ENCODE results near the gene FAM153A.
"Not testable (repeated sequence)": the region's sequence is repeated elsewhere in the genome, so short reads cannot be mapped to it uniquely, and the experiment has no call there.

DNA sequence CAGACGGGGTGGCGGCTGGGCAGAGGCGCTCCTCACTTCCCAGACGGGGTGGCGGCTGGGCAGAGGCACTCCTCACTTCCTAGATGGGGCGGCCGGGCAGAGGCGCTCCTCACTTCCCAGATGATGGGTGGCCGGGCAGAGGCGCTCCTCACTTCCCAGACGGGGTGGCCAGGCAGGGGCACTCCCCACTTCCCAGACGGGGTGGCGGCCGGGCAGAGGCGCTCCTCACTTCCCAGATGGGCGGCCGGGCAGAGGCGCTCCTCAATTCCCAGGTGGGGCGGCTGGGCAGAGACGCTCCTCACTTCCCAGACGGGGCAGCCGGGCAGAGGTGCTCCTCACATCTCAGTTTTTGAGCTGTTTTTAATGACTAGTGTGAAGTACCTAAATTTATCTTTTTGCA lies 86.6 kb downstream of the FAM153A start:
- TF ChIP-seq, protein P1, sequence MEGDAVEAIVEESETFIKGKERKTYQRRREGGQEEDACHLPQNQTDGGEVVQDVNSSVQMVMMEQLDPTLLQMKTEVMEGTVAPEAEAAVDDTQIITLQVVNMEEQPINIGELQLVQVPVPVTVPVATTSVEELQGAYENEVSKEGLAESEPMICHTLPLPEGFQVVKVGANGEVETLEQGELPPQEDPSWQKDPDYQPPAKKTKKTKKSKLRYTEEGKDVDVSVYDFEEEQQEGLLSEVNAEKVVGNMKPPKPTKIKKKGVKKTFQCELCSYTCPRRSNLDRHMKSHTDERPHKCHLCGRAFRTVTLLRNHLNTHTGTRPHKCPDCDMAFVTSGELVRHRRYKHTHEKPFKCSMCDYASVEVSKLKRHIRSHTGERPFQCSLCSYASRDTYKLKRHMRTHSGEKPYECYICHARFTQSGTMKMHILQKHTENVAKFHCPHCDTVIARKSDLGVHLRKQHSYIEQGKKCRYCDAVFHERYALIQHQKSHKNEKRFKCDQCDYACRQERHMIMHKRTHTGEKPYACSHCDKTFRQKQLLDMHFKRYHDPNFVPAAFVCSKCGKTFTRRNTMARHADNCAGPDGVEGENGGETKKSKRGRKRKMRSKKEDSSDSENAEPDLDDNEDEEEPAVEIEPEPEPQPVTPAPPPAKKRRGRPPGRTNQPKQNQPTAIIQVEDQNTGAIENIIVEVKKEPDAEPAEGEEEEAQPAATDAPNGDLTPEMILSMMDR (IDR thresholded peaks at IDR 0.05) = not testable (repeated sequence)
- not testable (repeated sequence) for TF ChIP-seq POLR2A (IDR thresholded peaks at IDR 0.05)

Data from Peyer's patch (tissue), 4 donors.